ENCODE data around the gene MUTYH. TPM values are rescaled to one million over a fixed set of nuclear protein-coding genes. Genes with fewer than 3 reads are reported as not detected.

The MUTYH gene
- total RNA-seq, 4 donors from 2014 or later: 28.7 to 78.2 (median 49.0) TPM

DNA sequence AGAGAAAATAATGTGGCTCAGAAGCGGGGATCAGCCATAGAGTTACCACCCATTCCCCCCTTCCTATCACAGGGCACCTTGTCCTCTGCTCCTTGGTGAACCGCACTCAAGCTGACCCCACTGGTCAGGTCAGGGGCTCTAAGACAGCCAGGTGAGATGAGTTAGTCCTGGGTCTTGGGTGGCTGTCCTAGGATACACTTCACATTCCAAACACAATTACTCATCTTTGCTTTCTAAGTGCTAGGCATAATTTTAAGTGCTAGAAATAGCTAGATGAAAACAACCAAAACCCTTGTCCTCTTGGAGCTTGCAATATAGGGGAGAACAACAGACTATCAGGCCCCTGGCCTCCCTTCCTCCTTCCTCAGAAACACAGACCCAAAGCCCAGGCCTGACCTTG lies 7.8 kb upstream of the MUTYH start:
- in situ Hi-C loops (cut with MboI; ENCODE audit: low pct_ligation_motif_present in 1 of 4, low pct_unique_long_range_greater_than_20kb in 1 of 4, low sequenced_read_pairs in 3 of 4): loop anchor here in 1 of 4 donors (10.0 kb wide), 1 partner anchor 227 kb away; no protein-coding TSS in a partner anchor
- Histone ChIP-seq H3K27me3 (no peaks in the 10 kb centered on the region), H3K4me3 (no peak overlapping the region), H3K36me3 (peaks cover 0 to 13% (median 6%) of the 10 kb centered on the region in 4 donors), H3K4me1 (peaks cover 0 to 13% (median 5%) of the 10 kb centered on the region in 4 donors), H3K9me3 (no peaks in the 10 kb centered on the region), H3K27ac (peak overlapping the region in 2 of 4 donors; percentile 50 to 71)
- no peak for DNase-seq
- 86 to 100% methylated on average over 2 of the region's 2 CpGs for WGBS, 2 donors (ENCODE audit: low coverage in 1 of 2)
- TF ChIP-seq EP300 (IDR thresholded peaks at IDR 0.05; ENCODE audit: low read depth) (no peak), POLR2A (IDR thresholded peaks at IDR 0.05) (no peak), POLR2AphosphoS5 (IDR thresholded peaks at IDR 0.05) (no peak)
- TF ChIP-seq, protein P1, sequence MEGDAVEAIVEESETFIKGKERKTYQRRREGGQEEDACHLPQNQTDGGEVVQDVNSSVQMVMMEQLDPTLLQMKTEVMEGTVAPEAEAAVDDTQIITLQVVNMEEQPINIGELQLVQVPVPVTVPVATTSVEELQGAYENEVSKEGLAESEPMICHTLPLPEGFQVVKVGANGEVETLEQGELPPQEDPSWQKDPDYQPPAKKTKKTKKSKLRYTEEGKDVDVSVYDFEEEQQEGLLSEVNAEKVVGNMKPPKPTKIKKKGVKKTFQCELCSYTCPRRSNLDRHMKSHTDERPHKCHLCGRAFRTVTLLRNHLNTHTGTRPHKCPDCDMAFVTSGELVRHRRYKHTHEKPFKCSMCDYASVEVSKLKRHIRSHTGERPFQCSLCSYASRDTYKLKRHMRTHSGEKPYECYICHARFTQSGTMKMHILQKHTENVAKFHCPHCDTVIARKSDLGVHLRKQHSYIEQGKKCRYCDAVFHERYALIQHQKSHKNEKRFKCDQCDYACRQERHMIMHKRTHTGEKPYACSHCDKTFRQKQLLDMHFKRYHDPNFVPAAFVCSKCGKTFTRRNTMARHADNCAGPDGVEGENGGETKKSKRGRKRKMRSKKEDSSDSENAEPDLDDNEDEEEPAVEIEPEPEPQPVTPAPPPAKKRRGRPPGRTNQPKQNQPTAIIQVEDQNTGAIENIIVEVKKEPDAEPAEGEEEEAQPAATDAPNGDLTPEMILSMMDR (IDR thresholded peaks at IDR 0.05): no peak
- intact Hi-C loops (cut with DNase I; ENCODE audit: low total_unique reads): no loop called here

GRCh38 chr1:45346473-45346872 lies 6.2 kb upstream of the MUTYH start:
- H3K4me1 ChIP-seq: peaks cover 2 to 20% (median 11%) of the 10 kb centered on the region in 4 donors
- no peaks in the 10 kb centered on the region for H3K9me3 ChIP-seq
- no peak for DNase-seq
- in situ Hi-C loops (cut with MboI; ENCODE audit: low pct_ligation_motif_present in 1 of 4, low pct_unique_long_range_greater_than_20kb in 1 of 4, low sequenced_read_pairs in 3 of 4) (loop anchor here in 1 of 4 donors (10.0 kb wide), 1 partner anchor 228 kb away; no protein-coding TSS in a partner anchor), intact Hi-C loops (cut with DNase I; ENCODE audit: low total_unique reads) (no loop called here)
- no peak overlapping the region for H3K4me3 ChIP-seq
- H3K27me3 ChIP-seq: no peaks in the 10 kb centered on the region
- WGBS, 2 donors (ENCODE audit: low coverage in 1 of 2): 81% methylated on average over 2 of the region's 2 CpGs; no CpG with 5 or more reads in 1 of the 2 donors
- TF ChIP-seq POLR2AphosphoS5 (IDR thresholded peaks at IDR 0.05): no peak
- TF ChIP-seq EP300 (IDR thresholded peaks at IDR 0.05; ENCODE audit: low read depth): no peak
- no peak for TF ChIP-seq POLR2A (IDR thresholded peaks at IDR 0.05)
- TF ChIP-seq, protein P1 (IDR thresholded peaks at IDR 0.05): no peak
- peaks cover 0 to 26% (median 9%) of the 10 kb centered on the region in 4 donors for H3K36me3 ChIP-seq
- no peak overlapping the region for H3K27ac ChIP-seq

DNA sequence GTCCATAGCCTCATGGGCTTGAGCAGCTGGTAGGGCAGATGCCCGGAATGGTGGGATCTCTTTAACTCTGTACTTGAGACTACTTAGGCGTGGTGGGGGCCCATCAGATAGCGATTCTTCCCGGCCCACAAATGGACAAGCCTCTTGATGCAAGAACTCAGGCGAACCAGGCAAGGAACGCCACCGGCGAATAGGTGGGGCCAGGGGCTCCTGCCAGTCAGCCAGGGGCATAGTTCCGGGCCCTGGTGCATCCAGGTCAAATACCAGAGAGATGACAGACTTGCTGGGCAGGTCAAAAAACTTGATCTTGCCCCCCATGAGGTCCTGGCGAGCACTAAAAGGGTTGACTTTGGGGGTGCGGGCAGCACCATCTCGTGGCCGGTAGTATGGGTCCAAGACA lies 4.8 kb upstream of the MUTYH start:
- 97% methylated on average over 13 of the region's 13 CpGs; no CpG with 5 or more reads in 1 of the 2 donors for WGBS, 2 donors (ENCODE audit: low coverage in 1 of 2)
- Histone ChIP-seq H3K27me3 (no peaks in the 10 kb centered on the region), H3K9me3 (no peaks in the 10 kb centered on the region), H3K4me1 (peaks cover 9 to 31% (median 21%) of the 10 kb centered on the region in 4 donors), H3K27ac (no peak overlapping the region), H3K4me3 (no peak overlapping the region), H3K36me3 (peaks cover 0 to 26% (median 9%) of the 10 kb centered on the region in 4 donors)
- in situ Hi-C loops (cut with MboI; ENCODE audit: low pct_ligation_motif_present in 1 of 4, low pct_unique_long_range_greater_than_20kb in 1 of 4, low sequenced_read_pairs in 3 of 4): loop anchor here in 1 of 4 donors (10.0 kb wide), 1 partner anchor 230 kb away; no protein-coding TSS in a partner anchor
- intact Hi-C loops (cut with DNase I; ENCODE audit: low total_unique reads): no loop called here
- DNase-seq: no peak
- TF ChIP-seq EP300 (IDR thresholded peaks at IDR 0.05; ENCODE audit: low read depth) (no peak), POLR2A (IDR thresholded peaks at IDR 0.05) (no peak), POLR2AphosphoS5 (IDR thresholded peaks at IDR 0.05) (no peak)
- TF ChIP-seq, protein P1 (IDR thresholded peaks at IDR 0.05): no peak

GRCh38 chr1:45344499-45344898 lies 4.3 kb upstream of the MUTYH start:
- TF ChIP-seq, protein P1 (IDR thresholded peaks at IDR 0.05): no peak
- no peak for TF ChIP-seq POLR2A (IDR thresholded peaks at IDR 0.05)
- no peak for TF ChIP-seq POLR2AphosphoS5 (IDR thresholded peaks at IDR 0.05)
- TF ChIP-seq EP300 (IDR thresholded peaks at IDR 0.05; ENCODE audit: low read depth): no peak
- 89% methylated on average over 2 of the region's 2 CpGs; no CpG with 5 or more reads in 1 of the 2 donors for WGBS, 2 donors (ENCODE audit: low coverage in 1 of 2)
- no peak overlapping the region for H3K27ac ChIP-seq
- DNase-seq: no peak
- H3K27me3 ChIP-seq: no peaks in the 10 kb centered on the region
- peaks cover 0 to 26% (median 9%) of the 10 kb centered on the region in 4 donors for H3K36me3 ChIP-seq
- H3K4me3 ChIP-seq: no peak overlapping the region
- in situ Hi-C loops (cut with MboI; ENCODE audit: low pct_ligation_motif_present in 1 of 4, low pct_unique_long_range_greater_than_20kb in 1 of 4, low sequenced_read_pairs in 3 of 4): loop anchor here in 1 of 4 donors (10.0 kb wide), 1 partner anchor 230 kb away; no protein-coding TSS in a partner anchor
- intact Hi-C loops (cut with DNase I; ENCODE audit: low total_unique reads): no loop called here
- H3K9me3 ChIP-seq: no peaks in the 10 kb centered on the region
- H3K4me1 ChIP-seq: peaks cover 9 to 31% (median 21%) of the 10 kb centered on the region in 4 donors

All from transverse colon (tissue), 4 donors.